HepG2 (cell line): ENCODE measurements around the gene GGA3. TPM values are rescaled to one million over a fixed set of nuclear protein-coding genes. Genes with fewer than 3 reads are reported as not detected.

Experiments used
- CENPT ChIP-seq: sonication (generic); formaldehyde crosslinking; IDR thresholded peaks from 2 replicates; pipeline ENCODE4 v1.8.0; 2022; ENCODE audit warnings: low read depth, mild to moderate bottlenecking, moderate library complexity, missing genetic modification reagents
- KDM5B ChIP-seq: sonication (generic); formaldehyde crosslinking; IDR thresholded peaks from 2 replicates; pipeline ENCODE4 v1.4.0; 2020; ENCODE audit warnings: missing genetic modification reagents, mild to moderate bottlenecking, borderline replicate concordance
- MBNL3 ChIP-seq: fragments of 250-450 bp; sonication (Bioruptor Pico); conservative IDR thresholded peaks from 2 replicates; pipeline ENCODE4 v1.8.0; 2022; ENCODE audit warnings: mild to moderate bottlenecking, inconsistent platforms
- NFE2 ChIP-seq: sonication (generic); formaldehyde crosslinking; IDR thresholded peaks from 2 replicates; pipeline ENCODE4 v1.4.0; 2020; ENCODE audit warnings: missing genetic modification reagents
- NR2F1 ChIP-seq, 2 experiments: fragments of 450-650 bp in 1 of 2; formaldehyde crosslinking in 1 of 2; IDR thresholded peaks; 2 replicates each; pipeline versions ENCODE4 v1.5.0 to v1.6.1; 2016 to 2020; ENCODE audit warnings: mild to moderate bottlenecking in 1 of 2, missing compliant biosample characterization in 1 of 2, missing genetic modification reagents in 1 of 2, moderate library complexity in 1 of 2
- NR3C1 ChIP-seq: sonication (generic); formaldehyde crosslinking; IDR thresholded peaks from 2 replicates; pipeline ENCODE4 v1.4.0; 2020; ENCODE audit warnings: missing genetic modification reagents
- PRPF4 ChIP-seq: fragments of 200-400 bp; formaldehyde crosslinking; IDR thresholded peaks from 2 replicates; pipeline ENCODE4 v1.6.1; 2016; ENCODE audit warnings: low read length, low read depth; ENCODE audit not compliant: poor library complexity, severe bottlenecking
- RAD51 ChIP-seq: fragments of 450-650 bp; IDR thresholded peaks from 2 replicates; pipeline ENCODE4 v1.6.1; 2016; ENCODE audit warnings: borderline replicate concordance
- ZBTB38 ChIP-seq: sonication (generic); formaldehyde crosslinking; IDR thresholded peaks from 2 replicates; pipeline ENCODE4 v1.5.1; 2020; ENCODE audit warnings: mild to moderate bottlenecking, missing genetic modification reagents
- ZNF367 ChIP-seq: sonication (generic); formaldehyde crosslinking; IDR thresholded peaks from 2 replicates; pipeline ENCODE4 v1.4.0; 2020; ENCODE audit warnings: missing genetic modification reagents, borderline replicate concordance
- ZNF501 ChIP-seq: sonication (generic); formaldehyde crosslinking; IDR thresholded peaks from 2 replicates; pipeline ENCODE4 v1.5.1; 2020; ENCODE audit warnings: mild to moderate bottlenecking, moderate library complexity, missing genetic modification reagents
- polyA plus RNA-seq, 8 experiments: library from polyadenylated mRNA; depleted of rRNA in 3 of 8; stranded (reverse) in 7 of 8; unstranded in 1 of 8; fragments of >200 nt; fragmentation: Illumina TruSeq in 4 of 8; extraction: Trizol in 4 of 8; gene quantifications; 2 replicates each; pipeline versions ENCODE4 v1.2.1 to v1.2.3, GENCODE V29; 2011 to 2016; ENCODE audit warnings: low read depth in 4 of 8, missing spikeins in 1 of 8, mixed read lengths in 1 of 8; ENCODE audit not compliant: insufficient read depth in 1 of 8
- total RNA-seq, 5 experiments: library from RNA; depleted of rRNA; stranded (reverse); fragments of >200 nt; fragmentation: Illumina TruSeq; extraction: Trizol; gene quantifications; 2 replicates each; pipeline ENCODE4 v1.2.3, GENCODE V29; 2016; ENCODE audit warnings: low read depth in 1 of 5
- TF ChIP-seq, protein P1 (sequence below): sonication (generic); formaldehyde crosslinking; IDR thresholded peaks from 2 replicates; pipeline ENCODE4 v1.4.0; 2020; ENCODE audit warnings: missing genetic modification reagents
- TF ChIP-seq, protein P2 (sequence below): sonication (generic); formaldehyde crosslinking; IDR thresholded peaks from 2 replicates; pipeline ENCODE4 v1.5.0; 2020; ENCODE audit warnings: mild to moderate bottlenecking, missing genetic modification reagents, borderline replicate concordance
- TF ChIP-seq, protein P3 (sequence below): sonication (generic); formaldehyde crosslinking; IDR thresholded peaks from 2 replicates; pipeline ENCODE4 v1.8.0; 2022; ENCODE audit warnings: mild to moderate bottlenecking, missing genetic modification reagents, moderate library complexity

The GGA3 gene
- total and polyA plus RNA-seq, 2 of the 13 experiments (the other 11 are each of a cell fraction or from before 2014, with no cell fraction given): 28.4 to 43.7 TPM

DNA sequence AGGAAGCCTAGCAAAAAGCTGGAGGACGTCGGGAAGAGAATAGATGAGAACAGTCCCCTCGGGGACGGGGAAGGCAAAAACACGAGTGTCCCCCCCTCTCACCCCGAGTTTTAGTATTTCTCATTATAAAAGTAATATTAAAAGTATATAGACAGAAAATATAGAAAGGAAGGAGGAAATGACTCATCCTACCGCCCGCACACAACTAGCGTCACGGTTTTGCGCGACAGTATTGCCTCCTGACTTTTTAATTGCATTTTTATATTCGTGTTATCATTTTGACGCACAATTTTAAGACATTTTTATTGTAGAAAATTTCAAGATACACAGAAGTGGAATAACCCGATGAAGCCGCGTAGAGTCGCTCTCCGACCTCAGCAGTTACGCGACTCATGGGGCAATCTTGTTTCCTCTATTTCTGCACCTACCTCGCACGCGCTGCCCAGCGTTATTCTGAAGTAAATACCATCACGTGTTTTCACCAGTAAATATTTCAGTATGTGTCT is 28.5 kb upstream of the GGA3 start (continued):
- TF ChIP-seq NR3C1 (CRISPR knock-in tag): no peak
- TF ChIP-seq, protein P1, sequence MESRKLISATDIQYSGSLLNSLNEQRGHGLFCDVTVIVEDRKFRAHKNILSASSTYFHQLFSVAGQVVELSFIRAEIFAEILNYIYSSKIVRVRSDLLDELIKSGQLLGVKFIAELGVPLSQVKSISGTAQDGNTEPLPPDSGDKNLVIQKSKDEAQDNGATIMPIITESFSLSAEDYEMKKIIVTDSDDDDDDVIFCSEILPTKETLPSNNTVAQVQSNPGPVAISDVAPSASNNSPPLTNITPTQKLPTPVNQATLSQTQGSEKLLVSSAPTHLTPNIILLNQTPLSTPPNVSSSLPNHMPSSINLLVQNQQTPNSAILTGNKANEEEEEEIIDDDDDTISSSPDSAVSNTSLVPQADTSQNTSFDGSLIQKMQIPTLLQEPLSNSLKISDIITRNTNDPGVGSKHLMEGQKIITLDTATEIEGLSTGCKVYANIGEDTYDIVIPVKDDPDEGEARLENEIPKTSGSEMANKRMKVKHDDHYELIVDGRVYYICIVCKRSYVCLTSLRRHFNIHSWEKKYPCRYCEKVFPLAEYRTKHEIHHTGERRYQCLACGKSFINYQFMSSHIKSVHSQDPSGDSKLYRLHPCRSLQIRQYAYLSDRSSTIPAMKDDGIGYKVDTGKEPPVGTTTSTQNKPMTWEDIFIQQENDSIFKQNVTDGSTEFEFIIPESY (CRISPR knock-in tag): peak; percentile 90
- no peak for TF ChIP-seq MBNL3 (CRISPR knock-in tag)
- no peak for TF ChIP-seq NFE2 (CRISPR knock-in tag)
- TF ChIP-seq, protein P2, sequence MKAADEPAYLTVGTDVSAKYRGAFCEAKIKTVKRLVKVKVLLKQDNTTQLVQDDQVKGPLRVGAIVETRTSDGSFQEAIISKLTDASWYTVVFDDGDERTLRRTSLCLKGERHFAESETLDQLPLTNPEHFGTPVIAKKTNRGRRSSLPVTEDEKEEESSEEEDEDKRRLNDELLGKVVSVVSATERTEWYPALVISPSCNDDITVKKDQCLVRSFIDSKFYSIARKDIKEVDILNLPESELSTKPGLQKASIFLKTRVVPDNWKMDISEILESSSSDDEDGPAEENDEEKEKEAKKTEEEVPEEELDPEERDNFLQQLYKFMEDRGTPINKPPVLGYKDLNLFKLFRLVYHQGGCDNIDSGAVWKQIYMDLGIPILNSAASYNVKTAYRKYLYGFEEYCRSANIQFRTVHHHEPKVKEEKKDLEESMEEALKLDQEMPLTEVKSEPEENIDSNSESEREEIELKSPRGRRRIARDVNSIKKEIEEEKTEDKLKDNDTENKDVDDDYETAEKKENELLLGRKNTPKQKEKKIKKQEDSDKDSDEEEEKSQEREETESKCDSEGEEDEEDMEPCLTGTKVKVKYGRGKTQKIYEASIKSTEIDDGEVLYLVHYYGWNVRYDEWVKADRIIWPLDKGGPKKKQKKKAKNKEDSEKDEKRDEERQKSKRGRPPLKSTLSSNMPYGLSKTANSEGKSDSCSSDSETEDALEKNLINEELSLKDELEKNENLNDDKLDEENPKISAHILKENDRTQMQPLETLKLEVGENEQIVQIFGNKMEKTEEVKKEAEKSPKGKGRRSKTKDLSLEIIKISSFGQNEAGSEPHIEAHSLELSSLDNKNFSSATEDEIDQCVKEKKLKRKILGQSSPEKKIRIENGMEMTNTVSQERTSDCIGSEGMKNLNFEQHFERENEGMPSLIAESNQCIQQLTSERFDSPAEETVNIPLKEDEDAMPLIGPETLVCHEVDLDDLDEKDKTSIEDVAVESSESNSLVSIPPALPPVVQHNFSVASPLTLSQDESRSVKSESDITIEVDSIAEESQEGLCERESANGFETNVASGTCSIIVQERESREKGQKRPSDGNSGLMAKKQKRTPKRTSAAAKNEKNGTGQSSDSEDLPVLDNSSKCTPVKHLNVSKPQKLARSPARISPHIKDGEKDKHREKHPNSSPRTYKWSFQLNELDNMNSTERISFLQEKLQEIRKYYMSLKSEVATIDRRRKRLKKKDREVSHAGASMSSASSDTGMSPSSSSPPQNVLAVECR (CRISPR knock-in tag): no peak
- TF ChIP-seq ZNF367 (CRISPR knock-in tag): no peak
- no peak for TF ChIP-seq ZNF501 (CRISPR knock-in tag)
- TF ChIP-seq KDM5B (CRISPR knock-in tag): no peak
- TF ChIP-seq PRPF4: peak; percentile 91
- TF ChIP-seq CENPT: no peak
- TF ChIP-seq NR2F1 (CRISPR knock-in tag; IDR thresholded peaks at IDR 0.05): 0 out of 4 replicates have a peak, but pooled peaks of 1 of the 2 experiments have one; percentile 7
- 0 out of 2 replicates have a peak, but pooled peaks have one; percentile 13 for TF ChIP-seq ZBTB38 (CRISPR knock-in tag)
- TF ChIP-seq, protein P3, sequence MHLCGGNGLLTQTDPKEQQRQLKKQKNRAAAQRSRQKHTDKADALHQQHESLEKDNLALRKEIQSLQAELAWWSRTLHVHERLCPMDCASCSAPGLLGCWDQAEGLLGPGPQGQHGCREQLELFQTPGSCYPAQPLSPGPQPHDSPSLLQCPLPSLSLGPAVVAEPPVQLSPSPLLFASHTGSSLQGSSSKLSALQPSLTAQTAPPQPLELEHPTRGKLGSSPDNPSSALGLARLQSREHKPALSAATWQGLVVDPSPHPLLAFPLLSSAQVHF: no peak
- no peak for TF ChIP-seq RAD51
